ENCODE results near the gene RPL13.

DNA sequence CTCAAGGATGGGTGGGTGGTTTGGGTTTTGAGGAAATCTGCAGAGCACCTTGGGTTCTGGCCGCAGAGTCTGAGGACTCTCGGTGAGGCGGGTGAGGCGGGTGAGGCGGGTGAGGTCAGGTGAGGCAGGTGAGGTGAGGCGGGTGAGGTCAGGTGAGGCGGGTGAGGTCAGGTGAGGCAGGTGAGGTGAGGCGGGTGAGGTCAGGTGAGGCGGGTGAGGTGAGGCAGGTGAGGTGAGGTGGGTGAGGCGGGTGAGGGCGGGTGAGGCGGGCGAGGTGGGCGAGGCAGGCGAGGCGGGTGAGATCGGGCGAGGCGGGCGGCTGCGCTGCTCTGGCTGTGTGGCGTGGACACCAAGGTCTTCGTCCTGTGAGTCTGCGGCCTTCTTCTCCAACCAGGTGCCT, 24.1 kb upstream of the RPL13 start:
- no peak for TF ChIP-seq CTCF (IDR thresholded peaks at IDR 0.05 in 2 of 3, conservative IDR thresholded peaks at IDR 0.05 in 1 of 3; ENCODE audit: control insufficient read depth in 2 of 3, extremely low read depth in 1 of 3, insufficient read depth in 1 of 3, low read depth in 3 of 3, low read length in 3 of 3)
- TF ChIP-seq, protein P1, sequence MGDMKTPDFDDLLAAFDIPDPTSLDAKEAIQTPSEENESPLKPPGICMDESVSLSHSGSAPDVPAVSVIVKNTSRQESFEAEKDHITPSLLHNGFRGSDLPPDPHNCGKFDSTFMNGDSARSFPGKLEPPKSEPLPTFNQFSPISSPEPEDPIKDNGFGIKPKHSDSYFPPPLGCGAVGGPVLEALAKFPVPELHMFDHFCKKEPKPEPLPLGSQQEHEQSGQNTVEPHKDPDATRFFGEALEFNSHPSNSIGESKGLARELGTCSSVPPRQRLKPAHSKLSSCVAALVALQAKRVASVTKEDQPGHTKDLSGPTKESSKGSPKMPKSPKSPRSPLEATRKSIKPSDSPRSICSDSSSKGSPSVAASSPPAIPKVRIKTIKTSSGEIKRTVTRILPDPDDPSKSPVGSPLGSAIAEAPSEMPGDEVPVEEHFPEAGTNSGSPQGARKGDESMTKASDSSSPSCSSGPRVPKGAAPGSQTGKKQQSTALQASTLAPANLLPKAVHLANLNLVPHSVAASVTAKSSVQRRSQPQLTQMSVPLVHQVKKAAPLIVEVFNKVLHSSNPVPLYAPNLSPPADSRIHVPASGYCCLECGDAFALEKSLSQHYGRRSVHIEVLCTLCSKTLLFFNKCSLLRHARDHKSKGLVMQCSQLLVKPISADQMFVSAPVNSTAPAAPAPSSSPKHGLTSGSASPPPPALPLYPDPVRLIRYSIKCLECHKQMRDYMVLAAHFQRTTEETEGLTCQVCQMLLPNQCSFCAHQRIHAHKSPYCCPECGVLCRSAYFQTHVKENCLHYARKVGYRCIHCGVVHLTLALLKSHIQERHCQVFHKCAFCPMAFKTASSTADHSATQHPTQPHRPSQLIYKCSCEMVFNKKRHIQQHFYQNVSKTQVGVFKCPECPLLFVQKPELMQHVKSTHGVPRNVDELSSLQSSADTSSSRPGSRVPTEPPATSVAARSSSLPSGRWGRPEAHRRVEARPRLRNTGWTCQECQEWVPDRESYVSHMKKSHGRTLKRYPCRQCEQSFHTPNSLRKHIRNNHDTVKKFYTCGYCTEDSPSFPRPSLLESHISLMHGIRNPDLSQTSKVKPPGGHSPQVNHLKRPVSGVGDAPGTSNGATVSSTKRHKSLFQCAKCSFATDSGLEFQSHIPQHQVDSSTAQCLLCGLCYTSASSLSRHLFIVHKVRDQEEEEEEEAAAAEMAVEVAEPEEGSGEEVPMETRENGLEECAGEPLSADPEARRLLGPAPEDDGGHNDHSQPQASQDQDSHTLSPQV (IDR thresholded peaks at IDR 0.05), result no peak
- TF ChIP-seq, protein P2, sequence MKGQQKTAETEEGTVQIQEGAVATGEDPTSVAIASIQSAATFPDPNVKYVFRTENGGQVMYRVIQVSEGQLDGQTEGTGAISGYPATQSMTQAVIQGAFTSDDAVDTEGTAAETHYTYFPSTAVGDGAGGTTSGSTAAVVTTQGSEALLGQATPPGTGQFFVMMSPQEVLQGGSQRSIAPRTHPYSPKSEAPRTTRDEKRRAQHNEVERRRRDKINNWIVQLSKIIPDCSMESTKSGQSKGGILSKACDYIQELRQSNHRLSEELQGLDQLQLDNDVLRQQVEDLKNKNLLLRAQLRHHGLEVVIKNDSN (IDR thresholded peaks at IDR 0.05; ENCODE audit: borderline replicate concordance, extremely low read length, insufficient read depth, low read depth, low read length), result no peak
- TF ChIP-seq, protein P3, sequence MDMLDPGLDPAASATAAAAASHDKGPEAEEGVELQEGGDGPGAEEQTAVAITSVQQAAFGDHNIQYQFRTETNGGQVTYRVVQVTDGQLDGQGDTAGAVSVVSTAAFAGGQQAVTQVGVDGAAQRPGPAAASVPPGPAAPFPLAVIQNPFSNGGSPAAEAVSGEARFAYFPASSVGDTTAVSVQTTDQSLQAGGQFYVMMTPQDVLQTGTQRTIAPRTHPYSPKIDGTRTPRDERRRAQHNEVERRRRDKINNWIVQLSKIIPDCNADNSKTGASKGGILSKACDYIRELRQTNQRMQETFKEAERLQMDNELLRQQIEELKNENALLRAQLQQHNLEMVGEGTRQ (IDR thresholded peaks at IDR 0.05; ENCODE audit: borderline replicate concordance, low read depth, low read length), result no peak
